ENCODE measurements around the gene TMEM184A.

DNA sequence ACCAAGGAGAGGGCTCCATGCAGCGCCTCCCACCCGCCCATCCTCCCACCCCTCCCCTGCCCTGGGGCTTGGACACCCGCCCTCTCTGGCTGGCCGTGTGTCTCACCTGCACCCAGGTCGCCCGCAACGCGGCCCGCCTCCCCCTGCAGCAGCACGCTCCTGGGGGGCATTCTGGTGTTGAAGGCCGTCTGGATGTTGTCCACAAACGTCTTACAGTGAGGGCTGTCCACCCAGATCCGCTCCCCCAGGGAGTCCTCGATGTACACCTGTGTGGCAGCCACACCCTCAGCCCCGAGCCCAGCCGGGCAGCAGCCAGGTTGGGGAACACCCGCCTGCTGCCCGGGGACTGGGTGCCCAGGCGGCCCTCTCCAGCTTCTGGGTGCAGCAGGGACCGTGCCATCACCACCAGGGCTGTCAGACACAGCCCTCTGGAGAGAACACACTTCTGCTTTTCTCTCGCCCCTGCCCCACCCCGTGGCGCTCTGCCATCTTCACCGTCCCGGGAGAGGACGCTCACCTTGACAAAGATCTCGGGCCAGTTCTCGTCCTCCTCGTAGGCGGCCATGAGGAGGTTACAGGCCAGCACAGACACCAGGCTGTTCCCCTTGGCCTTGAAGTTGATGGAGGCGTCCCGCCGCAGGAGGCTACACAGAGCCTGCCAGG lies 56.5 kb downstream of the TMEM184A start:
- TF ChIP-seq, protein P1, sequence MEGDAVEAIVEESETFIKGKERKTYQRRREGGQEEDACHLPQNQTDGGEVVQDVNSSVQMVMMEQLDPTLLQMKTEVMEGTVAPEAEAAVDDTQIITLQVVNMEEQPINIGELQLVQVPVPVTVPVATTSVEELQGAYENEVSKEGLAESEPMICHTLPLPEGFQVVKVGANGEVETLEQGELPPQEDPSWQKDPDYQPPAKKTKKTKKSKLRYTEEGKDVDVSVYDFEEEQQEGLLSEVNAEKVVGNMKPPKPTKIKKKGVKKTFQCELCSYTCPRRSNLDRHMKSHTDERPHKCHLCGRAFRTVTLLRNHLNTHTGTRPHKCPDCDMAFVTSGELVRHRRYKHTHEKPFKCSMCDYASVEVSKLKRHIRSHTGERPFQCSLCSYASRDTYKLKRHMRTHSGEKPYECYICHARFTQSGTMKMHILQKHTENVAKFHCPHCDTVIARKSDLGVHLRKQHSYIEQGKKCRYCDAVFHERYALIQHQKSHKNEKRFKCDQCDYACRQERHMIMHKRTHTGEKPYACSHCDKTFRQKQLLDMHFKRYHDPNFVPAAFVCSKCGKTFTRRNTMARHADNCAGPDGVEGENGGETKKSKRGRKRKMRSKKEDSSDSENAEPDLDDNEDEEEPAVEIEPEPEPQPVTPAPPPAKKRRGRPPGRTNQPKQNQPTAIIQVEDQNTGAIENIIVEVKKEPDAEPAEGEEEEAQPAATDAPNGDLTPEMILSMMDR (IDR thresholded peaks at IDR 0.05): no peak
- TF ChIP-seq EZH2 (IDR thresholded peaks at IDR 0.05; ENCODE audit: borderline replicate concordance, insufficient read depth, low read depth, low read length, poor library complexity, severe bottlenecking): no peak

Measured in B cell (primary cell).